Measurements from ENCODE around the gene LGALS7. TPM values are rescaled to one million over a fixed set of nuclear protein-coding genes. Genes with fewer than 3 reads are reported as not detected.
A peak's percentile ranks its signal among the peaks of the same experiment; 100 is the strongest.
"Not testable (repeated sequence)": the region's sequence is repeated elsewhere in the genome, so short reads cannot be mapped to it uniquely, and the experiment has no call there.

Gene LGALS7
- total and polyA plus RNA-seq, 2 experiments from 2014 or later = 1.2 TPM; not detected in 1

GRCh38 chr19:38778733-38779132 is 5.4 kb upstream of the LGALS7 start:
- 81% methylated on average over 6 of the region's 7 CpGs for WGBS (ENCODE audit: low lambda C conversion rate, missing lambda C conversion rate)
- no peak overlapping the region for H3K4me3 ChIP-seq

GRCh38 chr19:38774181-38774950 is 1.0 kb upstream of the LGALS7 start:
- 85% methylated on average over 13 of the region's 13 CpGs for WGBS (ENCODE audit: low lambda C conversion rate, missing lambda C conversion rate)
- Histone ChIP-seq H3K27me3 (no peaks in the 10 kb centered on the region), H3K79me2 (no peaks in the 10 kb centered on the region), H3K36me3 (replicated peaks; ENCODE audit: insufficient read depth, low read depth) (no peaks in the 10 kb centered on the region), H2AFZ (no peak overlapping the region), H3K4me3 (no peak overlapping the region), H3K4me1 (ENCODE audit: insufficient read depth) (no peaks in the 10 kb centered on the region), H3K9me2 (replicated peaks; ENCODE audit: insufficient read depth) (no peaks in the 10 kb centered on the region), H3K27ac (no peak overlapping the region), H3K9me3 (ENCODE audit: low read depth) (no peaks in the 10 kb centered on the region), H3K4me2 (no peak overlapping the region), H4K20me1 (ENCODE audit: insufficient read depth, poor library complexity, severe bottlenecking) (no peaks in the 10 kb centered on the region)
- no peak for DNase-seq (ENCODE audit: low spot score)
- TF ChIP-seq EZH2 (IDR thresholded peaks at IDR 0.05; ENCODE audit: borderline replicate concordance) (no peak), CTCF (IDR thresholded peaks at IDR 0.05; ENCODE audit: poor library complexity) (no peak), EZH2phosphoT487 (IDR thresholded peaks at IDR 0.05; ENCODE audit: low read depth, severe bottlenecking, unreplicated experiment) (no peak)

More at GRCh38 chr19:38778733-38779132, 5.4 kb upstream of the LGALS7 start:
- no peak for DNase-seq (ENCODE audit: low spot score)
- Histone ChIP-seq H3K79me2 (no peaks in the 10 kb centered on the region), H3K9me2 (replicated peaks; ENCODE audit: insufficient read depth) (no peaks in the 10 kb centered on the region), H3K9me3 (ENCODE audit: low read depth) (no peaks in the 10 kb centered on the region), H4K20me1 (ENCODE audit: insufficient read depth, poor library complexity, severe bottlenecking) (no peaks in the 10 kb centered on the region), H3K27me3 (no peaks in the 10 kb centered on the region), H3K4me2 (no peak overlapping the region), H3K27ac (no peak overlapping the region), H3K4me1 (ENCODE audit: insufficient read depth) (no peaks in the 10 kb centered on the region), H2AFZ (no peak overlapping the region), H3K36me3 (replicated peaks; ENCODE audit: insufficient read depth, low read depth) (no peaks in the 10 kb centered on the region)
- no peak for TF ChIP-seq EZH2 (IDR thresholded peaks at IDR 0.05; ENCODE audit: borderline replicate concordance)
- no peak for TF ChIP-seq CTCF (IDR thresholded peaks at IDR 0.05; ENCODE audit: poor library complexity)
- no peak for TF ChIP-seq EZH2phosphoT487 (IDR thresholded peaks at IDR 0.05; ENCODE audit: low read depth, severe bottlenecking, unreplicated experiment)

- not testable (repeated sequence) for H3K9me3 ChIP-seq (ENCODE audit: low read depth); H3K36me3 ChIP-seq (replicated peaks; ENCODE audit: insufficient read depth, low read depth); H3K79me2 ChIP-seq; DNase-seq (ENCODE audit: low spot score); H3K27me3 ChIP-seq; H3K27ac ChIP-seq; H3K4me1 ChIP-seq (ENCODE audit: insufficient read depth); H2AFZ ChIP-seq; H3K4me2 ChIP-seq; H3K9me2 ChIP-seq (replicated peaks; ENCODE audit: insufficient read depth); H3K4me3 ChIP-seq; H4K20me1 ChIP-seq (ENCODE audit: insufficient read depth, poor library complexity, severe bottlenecking)
- 77% methylated on average over 12 of the region's 30 CpGs for WGBS (ENCODE audit: low lambda C conversion rate, missing lambda C conversion rate)
Measured at GRCh38 chr19:38771569-38771968, 1.7 kb downstream of the LGALS7 start.

GRCh38 chr19:38770949-38771275 is 2.4 kb downstream of the LGALS7 start:
- H3K79me2 ChIP-seq; H3K9me3 ChIP-seq (ENCODE audit: low read depth); H3K9me2 ChIP-seq (replicated peaks; ENCODE audit: insufficient read depth); H3K4me3 ChIP-seq; H3K27me3 ChIP-seq; DNase-seq (ENCODE audit: low spot score); H3K4me2 ChIP-seq; H3K4me1 ChIP-seq (ENCODE audit: insufficient read depth); H3K36me3 ChIP-seq (replicated peaks; ENCODE audit: insufficient read depth, low read depth); H2AFZ ChIP-seq; H3K27ac ChIP-seq; H4K20me1 ChIP-seq (ENCODE audit: insufficient read depth, poor library complexity, severe bottlenecking): not testable (repeated sequence)
- 60% methylated on average over 1 of the region's 22 CpGs for WGBS (ENCODE audit: low lambda C conversion rate, missing lambda C conversion rate)

GRCh38 chr19:38770228-38770948 is 2.9 kb downstream of the LGALS7 start:
- WGBS (ENCODE audit: low lambda C conversion rate, missing lambda C conversion rate) = 27% methylated on average over 3 of the region's 58 CpGs
- H4K20me1 ChIP-seq (ENCODE audit: insufficient read depth, poor library complexity, severe bottlenecking); H3K9me3 ChIP-seq (ENCODE audit: low read depth); H3K27me3 ChIP-seq; H3K4me1 ChIP-seq (ENCODE audit: insufficient read depth); DNase-seq (ENCODE audit: low spot score); H3K27ac ChIP-seq; H3K36me3 ChIP-seq (replicated peaks; ENCODE audit: insufficient read depth, low read depth); H3K4me3 ChIP-seq; H3K79me2 ChIP-seq; H3K9me2 ChIP-seq (replicated peaks; ENCODE audit: insufficient read depth): not testable (repeated sequence)
- H3K4me2 ChIP-seq = peak overlapping the region; percentile 69
- peak overlapping the region; percentile 77 for H2AFZ ChIP-seq
